GM18517 (cell line): ENCODE results near the gene IL1R2.
"Not testable (repeated sequence)": the region's sequence is repeated elsewhere in the genome, so short reads cannot be mapped to it uniquely, and the experiment has no call there.

Experiments
- ATAC-seq: cut with Tn5 transposase; IDR thresholded peaks from one replicate; pipeline ENCODE4 v1.9.1; 2021; ENCODE audit warnings: mild to moderate bottlenecking, moderate library complexity; ENCODE audit not compliant: unreplicated experiment

The IL1R2 gene

GRCh38 chr2:102057502-102058292 lies 65.9 kb downstream of the IL1R2 start:
- no peak for ATAC-seq

- ATAC-seq, result no peak
Observed at GRCh38 chr2:102058293-102058833, 66.6 kb downstream of the IL1R2 start.

GRCh38 chr2:102059151-102059550 lies 67.4 kb downstream of the IL1R2 start:
- no peak for ATAC-seq

DNA sequence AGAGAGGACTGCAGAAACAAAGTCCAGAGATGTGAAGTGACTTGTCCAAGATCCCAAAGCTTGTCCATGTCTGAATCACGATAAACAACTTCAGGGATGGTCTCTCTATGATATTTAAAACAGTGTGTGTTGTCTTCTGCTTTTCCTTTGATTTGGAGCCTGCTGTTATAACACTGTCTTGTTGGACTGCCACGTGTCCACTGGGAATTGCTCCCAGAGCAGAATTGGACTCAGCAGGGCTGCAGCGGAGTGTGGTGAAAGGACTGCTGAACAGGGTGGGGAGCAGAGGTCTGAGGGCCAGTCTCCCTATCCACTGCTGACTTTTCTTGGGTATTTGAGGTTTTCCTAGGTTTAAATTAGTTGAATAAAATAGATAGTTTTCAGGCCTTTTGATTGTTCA lies 68.3 kb downstream of the IL1R2 start:
- ATAC-seq, result no peak

- no peak for ATAC-seq
Observed at GRCh38 chr2:102060792-102061191, 69.0 kb downstream of the IL1R2 start.

DNA sequence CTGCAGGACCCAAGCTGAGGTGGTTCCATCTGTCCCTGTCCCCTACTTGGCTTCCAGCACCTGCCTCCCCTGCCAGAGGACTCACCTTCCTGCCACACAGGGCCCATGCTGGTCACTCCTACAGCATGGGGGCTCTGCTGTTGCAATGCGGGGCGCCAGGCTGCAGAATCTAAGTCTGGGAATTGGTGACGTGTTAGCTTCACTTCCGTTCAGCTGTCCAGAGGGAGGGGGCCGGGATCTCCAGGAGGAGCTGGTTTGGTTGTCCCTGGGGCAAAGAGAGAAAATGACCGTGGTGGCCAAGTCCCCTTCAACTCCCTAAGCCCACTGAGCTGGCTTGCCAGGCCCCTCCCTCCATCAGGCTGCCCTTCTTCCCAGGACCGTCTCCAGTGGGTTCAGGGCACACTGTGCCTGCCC lies 69.5 kb downstream of the IL1R2 start:
- ATAC-seq, result no peak

- ATAC-seq, result no peak
Observed at GRCh38 chr2:102061962-102062795, 70.4 kb downstream of the IL1R2 start.

DNA sequence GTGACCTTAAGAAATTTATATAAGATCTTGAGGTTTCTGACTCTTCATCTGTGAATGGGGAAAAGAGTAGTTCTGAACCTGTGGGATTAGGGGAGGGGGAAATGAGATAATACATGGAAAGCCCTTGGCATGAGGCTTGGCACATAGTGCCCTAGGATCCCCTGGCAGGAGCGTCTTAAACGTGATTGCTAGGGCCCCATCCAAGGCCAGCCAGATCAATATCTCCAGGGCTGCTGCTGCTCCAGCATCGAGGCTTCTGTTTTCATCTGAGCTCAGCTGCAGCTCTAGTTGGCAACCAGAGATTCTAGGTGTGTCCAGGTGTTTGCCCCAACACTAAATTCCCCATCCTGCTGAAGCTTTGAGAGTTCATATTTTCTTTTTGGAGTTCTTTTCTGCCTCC lies 71.0 kb downstream of the IL1R2 start:
- ATAC-seq, result no peak

GRCh38 chr2:102063487-102063911 lies 71.7 kb downstream of the IL1R2 start:
- ATAC-seq, result no peak

- ATAC-seq, result no peak
Observed at GRCh38 chr2:102063941-102064678, 72.3 kb downstream of the IL1R2 start.

DNA sequence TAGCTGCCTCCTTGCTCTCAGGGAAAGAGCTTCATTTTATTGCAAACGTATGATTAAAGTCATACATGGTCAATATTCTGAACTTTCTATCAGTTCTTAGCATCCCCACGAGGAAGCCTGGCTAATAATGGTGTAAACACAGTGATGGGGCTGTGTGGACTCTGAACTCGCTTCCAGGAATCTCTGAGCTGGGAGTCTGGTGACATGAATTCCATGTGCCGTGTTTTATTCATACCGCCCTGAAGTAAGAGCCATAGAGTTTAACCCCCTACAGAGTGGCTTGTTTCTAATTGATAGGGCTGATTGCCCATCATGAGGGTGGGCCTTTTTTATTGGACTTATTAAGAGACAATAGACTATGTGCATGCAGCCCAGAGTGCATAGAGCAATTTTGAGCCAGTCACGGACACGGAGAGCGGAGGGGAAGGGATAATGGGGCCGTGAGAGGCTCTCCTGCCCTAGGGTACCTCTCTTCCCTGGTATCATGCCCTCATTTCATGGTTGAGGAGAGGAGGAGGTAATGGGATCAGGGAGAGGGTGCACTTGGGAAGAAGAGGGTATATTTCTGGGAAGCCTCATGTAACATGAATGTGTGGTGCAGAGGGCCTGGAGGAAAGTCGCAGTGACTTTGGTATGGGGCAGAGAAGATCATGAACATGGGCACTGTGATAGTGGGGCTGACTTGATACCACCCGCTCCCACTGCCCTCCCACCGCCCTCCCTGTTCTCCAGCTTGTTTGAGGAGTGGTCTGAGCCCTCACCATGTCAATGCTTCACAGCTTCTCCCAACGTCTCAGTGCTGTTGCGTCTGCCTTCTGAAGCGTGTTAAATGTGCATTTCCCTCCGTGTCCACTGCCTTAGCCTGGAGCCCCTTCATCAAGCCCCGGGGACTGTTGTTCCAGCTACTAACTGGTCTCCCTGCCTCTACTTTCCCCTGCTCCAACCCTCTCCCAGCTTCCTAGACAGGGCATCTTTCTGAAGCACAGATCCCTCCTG lies 73.2 kb downstream of the IL1R2 start:
- ATAC-seq, result no peak

DNA sequence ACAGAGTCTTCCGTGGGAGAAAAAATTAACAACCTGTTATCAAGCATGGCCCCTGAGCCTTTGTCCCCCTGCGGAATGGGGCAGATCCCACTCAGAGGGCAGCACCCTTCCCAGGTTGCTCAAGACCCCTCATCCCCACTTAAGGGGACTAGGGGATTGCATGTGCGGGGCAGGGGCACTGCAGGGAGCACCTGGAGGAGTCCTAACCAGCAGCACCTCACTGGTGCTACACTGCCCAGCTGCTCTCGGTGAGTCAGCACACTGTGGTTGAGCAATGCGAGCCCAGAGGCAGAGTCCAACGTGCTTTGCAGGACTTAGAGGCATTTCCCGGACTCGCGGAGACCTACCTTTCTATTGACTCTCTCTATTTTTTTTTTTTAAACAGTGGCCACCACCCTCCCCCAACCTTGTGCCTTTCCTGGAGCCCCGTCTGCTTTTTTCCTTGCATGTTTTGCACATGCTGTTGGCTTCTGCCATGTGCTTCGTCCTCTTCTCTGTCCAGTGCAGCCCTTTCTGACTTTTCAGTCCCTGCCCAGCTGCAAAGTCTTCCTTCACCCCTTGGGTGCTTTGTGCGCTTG lies 74.0 kb downstream of the IL1R2 start:
- ATAC-seq, result no peak

GRCh38 chr2:102066554-102066953 lies 74.8 kb downstream of the IL1R2 start:
- no peak for ATAC-seq

GRCh38 chr2:102068126-102068525 lies 76.4 kb downstream of the IL1R2 start:
- ATAC-seq, result not testable (repeated sequence)

DNA sequence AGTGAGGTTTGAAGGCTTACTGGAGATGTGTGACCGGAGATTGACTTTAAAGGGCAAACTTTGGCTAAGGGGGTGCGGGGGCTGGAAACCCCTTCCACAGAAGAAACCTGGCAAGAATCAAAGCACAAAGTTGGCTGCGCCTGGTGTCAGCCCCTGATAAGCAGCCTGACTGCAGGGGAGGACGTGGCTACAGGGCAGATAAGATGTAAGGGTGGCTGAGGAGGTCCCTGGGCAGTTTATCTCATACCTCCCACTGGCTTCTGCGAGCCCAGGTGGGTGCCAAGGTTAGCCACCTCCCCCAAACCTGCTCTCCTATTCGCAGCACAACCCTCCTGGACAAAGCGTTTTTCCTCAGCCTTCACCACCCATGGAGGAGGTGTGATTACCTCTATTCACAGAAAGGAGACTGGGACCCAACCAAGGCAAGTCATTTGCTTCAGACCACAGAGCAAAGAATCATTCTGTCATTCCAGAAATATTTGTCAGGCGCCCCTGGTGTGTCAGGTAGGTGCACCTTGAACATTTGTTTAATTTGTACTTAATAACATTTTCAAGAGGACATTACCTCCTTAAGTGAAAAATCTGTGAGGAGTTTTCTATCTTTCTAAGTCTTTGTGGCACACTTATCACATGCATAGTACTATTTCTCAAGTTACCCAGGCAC lies 77.7 kb downstream of the IL1R2 start:
- ATAC-seq, result no peak

DNA sequence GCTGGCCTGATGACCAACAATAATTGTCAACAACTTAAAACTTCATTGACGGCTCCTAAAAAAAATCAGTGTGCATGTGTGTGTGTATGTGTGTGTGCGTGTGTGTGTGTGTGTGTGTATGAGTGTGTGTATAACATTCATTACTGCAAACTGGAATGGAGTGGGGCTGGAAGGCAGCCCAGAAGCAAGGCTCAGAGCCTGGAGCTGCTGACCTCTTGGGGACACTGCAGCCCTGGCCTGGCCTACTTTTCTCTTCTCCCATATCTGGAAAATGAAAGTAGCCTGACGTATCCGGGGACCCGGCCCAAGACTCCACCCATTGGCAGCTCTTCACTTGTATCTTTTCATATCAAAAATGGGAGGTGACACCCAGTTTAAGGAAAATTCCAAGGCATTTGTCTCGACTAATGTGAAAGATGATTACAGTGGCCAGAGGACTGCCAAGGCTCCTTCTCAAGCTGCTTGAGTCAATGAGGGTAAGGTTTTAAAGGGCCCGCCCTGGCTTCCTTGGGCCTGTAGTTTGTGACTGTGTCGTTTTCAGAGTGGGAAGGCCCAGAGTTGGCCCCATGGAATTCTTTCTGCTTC lies 78.4 kb downstream of the IL1R2 start:
- ATAC-seq, result no peak

DNA sequence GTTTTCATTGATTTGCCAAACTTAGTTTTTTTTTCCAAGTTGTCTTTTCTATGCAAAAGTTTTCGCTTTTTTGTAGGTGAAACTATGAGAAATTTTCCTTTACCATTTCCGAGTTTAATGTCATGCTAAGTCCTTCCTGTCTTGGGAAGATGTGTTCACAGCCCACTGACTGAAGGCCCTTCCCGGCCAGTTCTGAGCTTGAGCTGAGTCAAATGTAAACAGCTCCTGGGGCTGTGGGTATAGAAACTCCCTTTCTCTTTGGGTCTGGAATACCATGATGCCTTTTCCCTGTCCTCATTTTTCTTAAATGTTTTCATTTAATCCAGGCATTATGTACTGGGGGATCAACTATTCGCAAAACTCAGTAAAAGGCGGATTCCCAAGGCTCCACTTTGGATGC lies 81.0 kb downstream of the IL1R2 start:
- no peak for ATAC-seq

DNA sequence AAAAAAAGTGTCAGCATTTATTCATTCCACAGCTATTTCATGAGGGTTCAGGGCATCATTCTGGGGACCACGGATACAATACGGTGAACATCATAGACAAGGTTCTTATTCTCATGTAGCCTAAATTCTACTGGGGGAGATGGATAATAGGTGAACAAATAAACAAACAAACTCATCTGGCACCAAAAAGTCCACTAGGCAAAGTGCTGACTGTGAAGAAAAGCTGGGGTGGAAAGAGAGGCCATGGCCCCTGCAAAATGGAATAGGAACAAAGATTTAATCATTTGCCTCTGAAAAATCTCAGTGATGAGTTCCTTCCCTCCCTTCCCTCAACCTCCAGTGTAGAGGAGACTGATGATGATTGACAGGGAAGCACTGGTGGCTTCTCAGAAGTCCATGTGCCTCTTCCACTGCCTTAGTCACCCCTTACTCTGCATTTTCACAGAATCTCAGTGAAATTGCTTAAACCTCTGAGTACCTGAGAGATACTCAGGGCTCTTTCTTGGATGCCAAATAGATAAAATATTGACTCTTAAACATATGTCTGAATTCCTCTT lies 81.5 kb downstream of the IL1R2 start:
- ATAC-seq, result no peak
